ENCODE measurements around the gene SF3B3.

GRCh38 chr16:70552675-70553074, 29.1 kb downstream of the SF3B3 start:
- no peak for TF ChIP-seq CTCF (conservative IDR thresholded peaks at IDR 0.05; ENCODE audit: low read length)
- no peak for TF ChIP-seq EZH2phosphoT487 (IDR thresholded peaks at IDR 0.05; ENCODE audit: borderline replicate concordance, low read depth, low read length)

Data from OCI-LY7 (cell line).